ENCODE results near the gene MACF1. TPM values are rescaled to one million over a fixed set of nuclear protein-coding genes. Genes with fewer than 3 reads are reported as not detected.
A peak's percentile ranks its signal among the peaks of the same experiment; 100 is the strongest.

Gene MACF1
- total RNA-seq, 4 donors from 2014 or later, result 187 to 436 (median 261) TPM

GRCh38 chr1:39425634-39426033, 221.1 kb downstream of the MACF1 start:
- no peaks in the 10 kb centered on the region for H3K4me1 ChIP-seq
- DNase-seq, result no peak
- H3K27ac ChIP-seq, result no peak overlapping the region
- H3K9me3 ChIP-seq, result no peaks in the 10 kb centered on the region
- H3K27me3 ChIP-seq, result no peaks in the 10 kb centered on the region
- TF ChIP-seq CTCF (IDR thresholded peaks at IDR 0.05) (no peak), POLR2A (IDR thresholded peaks at IDR 0.05) (no peak)
- H3K4me3 ChIP-seq, result no peak overlapping the region
- H3K36me3 ChIP-seq, result peaks cover 0 to 73% (median 0%) of the 10 kb centered on the region in 3 donors

- Histone ChIP-seq H3K4me3 (no peak overlapping the region), H3K27me3 (no peaks in the 10 kb centered on the region), H3K4me1 (no peaks in the 10 kb centered on the region), H3K36me3 (peaks cover 0 to 77% (median 0%) of the 10 kb centered on the region in 3 donors), H3K9me3 (no peaks in the 10 kb centered on the region), H3K27ac (no peak overlapping the region)
- no peak for TF ChIP-seq POLR2A (IDR thresholded peaks at IDR 0.05)
- no peak for TF ChIP-seq CTCF (IDR thresholded peaks at IDR 0.05)
- DNase-seq, result no peak
Observed at GRCh38 chr1:39426346-39426745, 221.9 kb downstream of the MACF1 start.

- DNase-seq, result no peak
- Histone ChIP-seq H3K27ac (no peak overlapping the region), H3K4me3 (no peak overlapping the region), H3K9me3 (no peaks in the 10 kb centered on the region), H3K27me3 (no peaks in the 10 kb centered on the region), H3K36me3 (peaks cover 0 to 80% (median 0%) of the 10 kb centered on the region in 3 donors), H3K4me1 (no peaks in the 10 kb centered on the region)
- no peak for TF ChIP-seq CTCF (IDR thresholded peaks at IDR 0.05)
Observed at GRCh38 chr1:39427374-39427773, 222.9 kb downstream of the MACF1 start.

GRCh38 chr1:39427912-39428311, 223.4 kb downstream of the MACF1 start:
- H3K27ac ChIP-seq, result no peak overlapping the region
- no peaks in the 10 kb centered on the region for H3K9me3 ChIP-seq
- no peak overlapping the region for H3K4me3 ChIP-seq
- no peaks in the 10 kb centered on the region for H3K4me1 ChIP-seq
- no peaks in the 10 kb centered on the region for H3K27me3 ChIP-seq
- TF ChIP-seq CTCF (IDR thresholded peaks at IDR 0.05) (no peak), POLR2A (IDR thresholded peaks at IDR 0.05) (no peak)
- no peak for DNase-seq
- H3K36me3 ChIP-seq, result peaks cover 0 to 80% (median 0%) of the 10 kb centered on the region in 3 donors

GRCh38 chr1:39431927-39432326, 227.4 kb downstream of the MACF1 start:
- Histone ChIP-seq H3K36me3 (peaks cover 0 to 86% (median 0%) of the 10 kb centered on the region in 3 donors), H3K4me3 (no peak overlapping the region), H3K27me3 (no peaks in the 10 kb centered on the region), H3K9me3 (no peaks in the 10 kb centered on the region), H3K27ac (peak overlapping the region in 2 of 4 donors; percentile 16 to 31), H3K4me1 (no peaks in the 10 kb centered on the region)
- no peak for TF ChIP-seq CTCF (IDR thresholded peaks at IDR 0.05)
- no peak for TF ChIP-seq POLR2A (IDR thresholded peaks at IDR 0.05)
- no peak for DNase-seq
